K562 (cell line): ENCODE measurements around the gene SLC22A4. TPM values are rescaled to one million over a fixed set of nuclear protein-coding genes. Genes with fewer than 3 reads are reported as not detected.

ENCODE experiments used
- ATAC-seq: fragments of 200-7000 bp; cut with Tn5 transposase; 3 replicates; pipeline ENCODE4 v1.9.1; 2020; ENCODE audit warnings: moderate library complexity
- BruUV-seq: library from RNA; stranded (reverse); fragments of 400-500 nt; replicated peaks from 2 replicates; lab custom pipeline; 2021; lab: Mats Ljungman, UMichigan
- CTCF ChIA-PET: fragments of 300-600 bp; formaldehyde crosslinking; extraction: SDS; loops from one replicate; lab custom pipeline; 2021; ENCODE audit warnings: low intra/inter-chr PET ratio; lab: Yijun Ruan, JAX
- POLR2A ChIA-PET: fragments of 300-600, 350-650 bp; sonication (Branson Sonifier 250); formaldehyde crosslinking; extraction: SDS; loops from one replicate; lab custom pipeline; 2021; ENCODE audit warnings: antibody characterized with exemption, inconsistent platforms; lab: Yijun Ruan, JAX
- DNase-seq, 4 experiments: peaks; one replicate each; pipeline versions ENCODE4 v3.0.0 to v3.0.0-alpha.2; 2011 to 2018; ENCODE audit warnings: low spot score in 3 of 4, mixed read lengths in 3 of 4; ENCODE audit errors: extremely low read depth in 1 of 4
- FAIRE-seq: peaks from 2 replicates; lab custom pipeline; 2011; peaks lifted over from hg19 to GRCh38; lab: Jason Lieb, UNC
- H2AFZ ChIP-seq: 2 replicates; pipeline ENCODE4 v1.6.0; 2011; ENCODE audit warnings: low read depth, low read length, control low read depth, inconsistent platforms
- H3K27ac ChIP-seq: fragments of 200-600 bp; 3 replicates; pipeline ENCODE4 v1.8.0; 2011; ENCODE audit warnings: low read depth, mild to moderate bottlenecking, control low read depth, inconsistent platforms, low read length, moderate library complexity, mixed read lengths; ENCODE audit errors: extremely low read depth
- H3K27me3 ChIP-seq, 2 experiments: fragments of 300-600 bp in 1 of 2; 2 replicates in 1 of 2; 3 replicates in 1 of 2; pipeline versions ENCODE4 v1.6.0 to v1.8.0; 2011; ENCODE audit warnings: inconsistent platforms in 2 of 2, low read length in 2 of 2, mild to moderate bottlenecking in 1 of 2, mixed read lengths in 1 of 2, moderate library complexity in 1 of 2; ENCODE audit not compliant: control insufficient read depth in 2 of 2, insufficient read depth in 2 of 2
- H3K36me3 ChIP-seq: fragments of 300-600 bp; 3 replicates; pipeline ENCODE4 v1.8.0; 2011; ENCODE audit warnings: mild to moderate bottlenecking, low read length, inconsistent platforms; ENCODE audit not compliant: control insufficient read depth, insufficient read depth
- H3K4me1 ChIP-seq, 2 experiments: fragments of 200-600 bp in 1 of 2; replicated peaks in 1 of 2; 2 replicates in 1 of 2; 3 replicates in 1 of 2; pipeline versions ENCODE4 v1.5.1 to v1.8.0; 2011; ENCODE audit warnings: inconsistent platforms in 2 of 2, low read length in 2 of 2, mild to moderate bottlenecking in 1 of 2, mixed read lengths in 1 of 2, moderate library complexity in 1 of 2; ENCODE audit not compliant: control insufficient read depth in 2 of 2, insufficient read depth in 2 of 2
- H3K4me2 ChIP-seq: 2 replicates; pipeline ENCODE4 v1.6.1; 2011; ENCODE audit warnings: low read length, control low read depth, inconsistent platforms, mixed read lengths; ENCODE audit not compliant: insufficient read depth
- H3K4me3 ChIP-seq: fragments of 200-600 bp; sonication (generic), shearing (Covaris generic); 2 replicates; pipeline ENCODE4 v1.5.1; 2016; ENCODE audit warnings: control low read depth, inconsistent platforms
- H3K79me2 ChIP-seq: fragments of 200-600 bp; 3 replicates; pipeline ENCODE4 v1.8.0; 2011; ENCODE audit warnings: low read length, inconsistent platforms; ENCODE audit not compliant: control insufficient read depth, insufficient read depth
- H3K9ac ChIP-seq, 2 experiments: 2 replicates each; pipeline versions ENCODE4 v1.6.0 to v1.6.1; 2011; ENCODE audit warnings: low read depth in 2 of 2, low read length in 2 of 2, control low read depth in 1 of 2, inconsistent platforms in 1 of 2, mild to moderate bottlenecking in 1 of 2, mixed read lengths in 1 of 2; ENCODE audit not compliant: insufficient read depth in 1 of 2
- H3K9me1 ChIP-seq: one replicate; pipeline ENCODE4 v1.6.0; 2011; ENCODE audit warnings: inconsistent platforms, mild to moderate bottlenecking, low read length, moderate library complexity; ENCODE audit not compliant: control insufficient read depth, insufficient read depth
- H3K9me3 ChIP-seq: replicated peaks from 2 replicates; pipeline ENCODE4 v1.5.1; 2011; ENCODE audit warnings: low read depth, low read length, inconsistent platforms; ENCODE audit not compliant: control insufficient read depth, insufficient read depth
- H4K20me1 ChIP-seq: replicated peaks from 2 replicates; pipeline ENCODE4 v1.6.1; 2011; ENCODE audit warnings: low read length, inconsistent platforms, mixed read lengths; ENCODE audit not compliant: control insufficient read depth, insufficient read depth
- CREB3L1 ChIP-seq: fragments of 450-650 bp; IDR thresholded peaks from 2 replicates; pipeline ENCODE4 v1.6.1; 2014; ENCODE audit warnings: low read depth, mild to moderate bottlenecking, moderate library complexity, borderline replicate concordance
- ELK1 ChIP-seq: sonication (generic); formaldehyde crosslinking; IDR thresholded peaks from 2 replicates; pipeline ENCODE4 v1.8.1; 2022; ENCODE audit warnings: missing genetic modification reagents
- FOXP1 ChIP-seq: sonication (generic); formaldehyde crosslinking; IDR thresholded peaks from 2 replicates; pipeline ENCODE4 v1.8.0; 2022; ENCODE audit warnings: mild to moderate bottlenecking, missing genetic modification reagents
- RCOR1 ChIP-seq, 2 experiments: IDR thresholded peaks; 2 replicates each; pipeline ENCODE4 v1.6.1; 2012; ENCODE audit warnings: low read depth in 2 of 2, low read length in 2 of 2, borderline replicate concordance in 1 of 2, improper control_type of control experiment in 1 of 2
- SMAD4 ChIP-seq: fragments of 250-450 bp; sonication (Bioruptor Pico); conservative IDR thresholded peaks from 2 replicates; pipeline ENCODE4 v1.8.0; 2021; ENCODE audit warnings: inconsistent platforms, mild to moderate bottlenecking, moderate library complexity
- TFE3 ChIP-seq: fragments of 450-650 bp; formaldehyde crosslinking; IDR thresholded peaks from 2 replicates; pipeline ENCODE4 v1.4.0; 2020; ENCODE audit warnings: mild to moderate bottlenecking, mixed read lengths
- ZBTB33 ChIP-seq: sonication (generic); formaldehyde crosslinking; IDR thresholded peaks from 2 replicates; pipeline ENCODE4 v1.8.1; 2023; ENCODE audit warnings: mild to moderate bottlenecking, missing genetic modification reagents
- WGBS: fragments of 100-300 bp; shearing (Covaris generic); methylation state at CpG from one replicate; pipeline ENCODE4 v1.1.6; 2016; ENCODE audit warnings: low coverage, mixed read lengths; ENCODE audit not compliant: insufficient coverage; ENCODE audit errors: missing lambda C conversion rate; 5-methylcytosine and 5-hydroxymethylcytosine counted together
- in situ Hi-C: fragments of 300-500 bp; cut with MboI; formaldehyde crosslinking; loops from 4 replicates; pipeline ENCODE4 v1.15.0; 2018; ENCODE audit warnings: inconsistent platforms, mixed read lengths
- intact Hi-C: fragments of 100-400 bp; cut with micrococcal nuclease; formaldehyde crosslinking; loops from 2 replicates; pipeline ENCODE4 v1.14.2; 2022
- polyA plus RNA-seq, 8 experiments: library from polyadenylated mRNA; depleted of rRNA in 4 of 8; stranded (reverse) in 5 of 8; unstranded in 3 of 8; fragments of >200 nt; fragmentation: Nextera tagmentation in 2 of 8; fragmentation: Illumina TruSeq in 1 of 8; extraction: Ambion mirVana in 2 of 8; extraction: Trizol in 1 of 8; gene quantifications; 2 replicates each; pipeline versions ENCODE4 v1.2.1 to v1.2.3, GENCODE V29; 2011 to 2014; ENCODE audit warnings: inconsistent platforms in 1 of 8, missing spikeins in 1 of 8
- total RNA-seq, 7 experiments: library from RNA; depleted of rRNA in 6 of 7; stranded (reverse); fragments of >200 nt in 6 of 7; fragmentation: Illumina TruSeq in 2 of 7; extraction: Trizol in 2 of 7; gene quantifications; 2 replicates each; pipeline versions ENCODE4 v1.2.1 to v1.2.3, GENCODE V29; 2011 to 2021; ENCODE audit warnings: low replicate concordance in 1 of 7

SLC22A4 gene
- total and polyA plus RNA-seq, 9 of the 15 experiments (the other 6 are each of a cell fraction or from before 2014, with no cell fraction given) = 2.7 to 9.5 (median 6.2) TPM

- no peak for TF ChIP-seq RCOR1 (IDR thresholded peaks at IDR 0.05; ENCODE audit: borderline replicate concordance in 1 of 2, low read depth in 2 of 2, low read length in 2 of 2)
- TF ChIP-seq CREB3L1 = no peak
- no peak for TF ChIP-seq ZBTB33 (CRISPR knock-in tag)
- no peak for TF ChIP-seq FOXP1 (CRISPR knock-in tag)
- TF ChIP-seq ELK1 (CRISPR knock-in tag) = no peak
- TF ChIP-seq, all 486 proteins: peak for 0
These were observed 64.6 kb downstream of the SLC22A4 start (continued) for GRCh38 chr5:132358775-132359174.

- Histone ChIP-seq H2AFZ (no peak overlapping the region), H3K4me1 (peaks cover 0 to 7% of the 10 kb centered on the region in 2 experiments; a peak in 3 of 5 replicates), H3K4me2 (no peak overlapping the region), H3K4me3 (no peak overlapping the region), H4K20me1 (no peaks in the 10 kb centered on the region), H3K9ac (no peak overlapping the region), H3K36me3 (peaks cover 7% of the 10 kb centered on the region), H3K9me3 (no peaks in the 10 kb centered on the region), H3K27ac (no peak overlapping the region), H3K27me3 (no peaks in the 10 kb centered on the region), H3K79me2 (no peaks in the 10 kb centered on the region), H3K9me1 (no peaks in the 10 kb centered on the region)
- 70% methylated on average over 2 of the region's 2 CpGs for WGBS
- BruUV-seq = no TSS peak
- intact Hi-C loops (no loop called here), in situ Hi-C loops (no loop called here)
- ATAC-seq (no peak), DNase-seq (no peak), FAIRE-seq (no peak)
- POLR2A ChIA-PET = interaction anchor here (1.5 kb wide), 1 partner anchor 10 kb away, joined by 8 read pairs; no protein-coding TSS in a partner anchor
- CTCF ChIA-PET = no interaction called here
- TF ChIP-seq TFE3 (CRISPR knock-in tag) (no peak), SMAD4 (CRISPR knock-in tag) (no peak)
- TF ChIP-seq, all 486 proteins: peak for 0
These were observed 67.9 kb downstream of the SLC22A4 start for GRCh38 chr5:132362086-132362485.
